Vagina (tissue), 2 donors: Measurements from ENCODE around the gene KRTAP1-4.

Experiments
- POLR2A ChIP-seq, 2 donors: fragments of 450-650 bp; IDR thresholded peaks; one replicate each; pipeline ENCODE4 v1.6.1; 2017; ENCODE audit warnings: antibody characterized with exemption in 2 of 2, mild to moderate bottlenecking in 2 of 2, moderate library complexity in 2 of 2
- TF ChIP-seq, protein P1 (sequence below), 3 experiments: fragments of 450-650 bp in 2 of 3; fragments of 200-600 bp in 1 of 3; sonication (generic) in 1 of 3; IDR thresholded peaks; one replicate each; pipeline ENCODE4 v1.5.1; 2017 to 2019; ENCODE audit warnings: antibody characterized with exemption in 3 of 3, mild to moderate bottlenecking in 2 of 3, moderate library complexity in 2 of 3

DNA sequence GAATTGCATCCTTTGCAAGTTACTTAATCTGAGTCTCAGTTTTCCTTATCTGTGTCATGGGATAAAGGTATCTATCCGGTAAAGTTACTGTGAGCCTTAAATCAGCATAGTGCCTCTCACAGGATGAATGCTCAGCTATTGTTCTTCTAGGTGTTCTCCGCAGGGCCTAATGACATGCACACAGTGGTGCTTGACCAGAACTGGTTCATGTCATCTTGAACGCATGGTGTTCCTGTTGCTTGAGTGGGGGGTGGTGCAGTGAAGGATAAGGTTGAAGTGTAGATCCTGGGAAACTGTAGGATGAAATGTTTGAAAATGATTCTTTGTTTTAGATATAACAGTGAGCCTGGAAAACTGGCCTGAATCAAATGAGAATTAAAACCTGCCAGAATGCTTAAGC is 49.9 kb downstream of the KRTAP1-4 start:
- TF ChIP-seq, protein P1, sequence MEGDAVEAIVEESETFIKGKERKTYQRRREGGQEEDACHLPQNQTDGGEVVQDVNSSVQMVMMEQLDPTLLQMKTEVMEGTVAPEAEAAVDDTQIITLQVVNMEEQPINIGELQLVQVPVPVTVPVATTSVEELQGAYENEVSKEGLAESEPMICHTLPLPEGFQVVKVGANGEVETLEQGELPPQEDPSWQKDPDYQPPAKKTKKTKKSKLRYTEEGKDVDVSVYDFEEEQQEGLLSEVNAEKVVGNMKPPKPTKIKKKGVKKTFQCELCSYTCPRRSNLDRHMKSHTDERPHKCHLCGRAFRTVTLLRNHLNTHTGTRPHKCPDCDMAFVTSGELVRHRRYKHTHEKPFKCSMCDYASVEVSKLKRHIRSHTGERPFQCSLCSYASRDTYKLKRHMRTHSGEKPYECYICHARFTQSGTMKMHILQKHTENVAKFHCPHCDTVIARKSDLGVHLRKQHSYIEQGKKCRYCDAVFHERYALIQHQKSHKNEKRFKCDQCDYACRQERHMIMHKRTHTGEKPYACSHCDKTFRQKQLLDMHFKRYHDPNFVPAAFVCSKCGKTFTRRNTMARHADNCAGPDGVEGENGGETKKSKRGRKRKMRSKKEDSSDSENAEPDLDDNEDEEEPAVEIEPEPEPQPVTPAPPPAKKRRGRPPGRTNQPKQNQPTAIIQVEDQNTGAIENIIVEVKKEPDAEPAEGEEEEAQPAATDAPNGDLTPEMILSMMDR (IDR thresholded peaks at IDR 0.05) = no peak
- TF ChIP-seq POLR2A (IDR thresholded peaks at IDR 0.05) = no peak
